Activated CD8-positive, alpha-beta T cell treated with anti-CD3 and anti-CD28 coated beads for 36 hours (primary cell): Measurements from ENCODE around the gene LRRC8C. TPM values are rescaled to one million over a fixed set of nuclear protein-coding genes. Genes with fewer than 3 reads are reported as not detected.
A peak's percentile ranks its signal among the peaks of the same experiment; 100 is the strongest.

ENCODE experiments used
- ATAC-seq: fragments of 200-7000 bp; cut with Tn5 transposase; one replicate; pipeline ENCODE4 v1.10.0; 2021; ENCODE audit warnings: mild to moderate bottlenecking, moderate library complexity
- CTCF ChIA-PET: fragments of 350-600 bp; sonication (Branson Sonifier 250); formaldehyde crosslinking; loops from one replicate; lab custom pipeline; 2021; ENCODE audit warnings: antibody characterized with exemption; lab: Charles Lee
- POLR2A ChIA-PET: fragments of 350-600 bp; sonication (Branson Sonifier 250); formaldehyde crosslinking; loops from one replicate; lab custom pipeline; 2021; ENCODE audit warnings: antibody characterized with exemption; lab: Charles Lee
- DNase-seq: peaks from one replicate; pipeline ENCODE4 v3.0.0-alpha.2; 2020
- H3K27ac Mint-ChIP-seq: one replicate; pipeline ENCODE4 v1.8.0; 2021; ENCODE audit warnings: mild to moderate bottlenecking, mixed read lengths
- H3K27me3 Mint-ChIP-seq: one replicate; pipeline ENCODE4 v1.8.0; 2021; ENCODE audit warnings: mixed read lengths
- H3K36me3 Mint-ChIP-seq: one replicate; pipeline ENCODE4 v1.8.0; 2021; ENCODE audit warnings: low read depth, mixed read lengths
- H3K4me1 Mint-ChIP-seq: one replicate; pipeline ENCODE4 v1.8.0; 2021; ENCODE audit warnings: low read depth, mixed read lengths
- H3K4me3 Mint-ChIP-seq: one replicate; pipeline ENCODE4 v1.8.0; 2021; ENCODE audit warnings: mild to moderate bottlenecking, moderate library complexity, mixed read lengths
- H3K9me3 Mint-ChIP-seq: one replicate; pipeline ENCODE4 v1.8.0; 2021; ENCODE audit warnings: mixed read lengths
- intact Hi-C: fragments of 100-400 bp; cut with micrococcal nuclease; formaldehyde crosslinking; loops from one replicate; pipeline ENCODE4 v1.10.0; 2022
- total RNA-seq, 2 experiments: library from RNA; stranded (reverse); gene quantifications; one replicate each; pipeline ENCODE4 v1.2.3, GENCODE V29; 2021
- TF ChIP-seq, protein P1 (sequence below): fragments of 200-600 bp; IDR thresholded peaks from one replicate; pipeline ENCODE4 v1.8.0; 2022; ENCODE audit warnings: antibody characterized with exemption, mild to moderate bottlenecking

LRRC8C gene
- total RNA-seq, 2 experiments from 2014 or later = 34.4 to 37.4 TPM

DNA sequence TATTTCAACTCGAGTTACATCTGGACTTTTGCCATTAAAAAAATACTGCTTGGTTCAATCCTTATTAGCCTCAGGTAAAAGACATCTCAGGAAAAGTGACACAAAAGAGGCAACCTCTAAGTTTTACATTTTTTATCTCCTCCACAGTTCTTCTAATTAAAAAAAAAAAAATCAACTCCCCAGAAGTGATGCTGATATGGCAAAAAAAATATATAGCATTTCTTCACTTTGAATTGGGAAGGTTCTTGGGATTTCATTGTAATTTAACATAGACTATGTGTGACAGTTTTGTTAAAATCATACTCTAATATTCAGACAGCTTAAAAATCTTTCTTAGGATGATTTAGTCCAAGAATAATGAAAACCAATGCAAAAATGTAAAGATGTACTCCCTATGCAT lies 87.9 kb downstream of the LRRC8C start:
- H3K27ac Mint-ChIP-seq = peak overlapping the region; percentile 98
- H3K27me3 Mint-ChIP-seq = no peaks in the 10 kb centered on the region
- ATAC-seq = no peak
- peaks cover 56% of the 10 kb centered on the region for H3K36me3 Mint-ChIP-seq
- peaks cover 7% of the 10 kb centered on the region for H3K9me3 Mint-ChIP-seq
- POLR2A ChIA-PET = interaction anchor here (1.0 to 3.8 kb wide), 9 partner anchors 28 to 117 kb away, joined by 3 to 51 read pairs (median 7); partner anchors contain the start of gene LRRC8C
- no peak overlapping the region for H3K4me3 Mint-ChIP-seq
- CTCF ChIA-PET = interaction anchor here (1.2 to 9.0 kb wide), 14 partner anchors 11 to 237 kb away, joined by 3 to 72 read pairs (median 8); no protein-coding TSS in a partner anchor
- TF ChIP-seq, protein P1, sequence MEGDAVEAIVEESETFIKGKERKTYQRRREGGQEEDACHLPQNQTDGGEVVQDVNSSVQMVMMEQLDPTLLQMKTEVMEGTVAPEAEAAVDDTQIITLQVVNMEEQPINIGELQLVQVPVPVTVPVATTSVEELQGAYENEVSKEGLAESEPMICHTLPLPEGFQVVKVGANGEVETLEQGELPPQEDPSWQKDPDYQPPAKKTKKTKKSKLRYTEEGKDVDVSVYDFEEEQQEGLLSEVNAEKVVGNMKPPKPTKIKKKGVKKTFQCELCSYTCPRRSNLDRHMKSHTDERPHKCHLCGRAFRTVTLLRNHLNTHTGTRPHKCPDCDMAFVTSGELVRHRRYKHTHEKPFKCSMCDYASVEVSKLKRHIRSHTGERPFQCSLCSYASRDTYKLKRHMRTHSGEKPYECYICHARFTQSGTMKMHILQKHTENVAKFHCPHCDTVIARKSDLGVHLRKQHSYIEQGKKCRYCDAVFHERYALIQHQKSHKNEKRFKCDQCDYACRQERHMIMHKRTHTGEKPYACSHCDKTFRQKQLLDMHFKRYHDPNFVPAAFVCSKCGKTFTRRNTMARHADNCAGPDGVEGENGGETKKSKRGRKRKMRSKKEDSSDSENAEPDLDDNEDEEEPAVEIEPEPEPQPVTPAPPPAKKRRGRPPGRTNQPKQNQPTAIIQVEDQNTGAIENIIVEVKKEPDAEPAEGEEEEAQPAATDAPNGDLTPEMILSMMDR = no peak
- H3K4me1 Mint-ChIP-seq = peaks cover 92% of the 10 kb centered on the region
- no peak for DNase-seq
- intact Hi-C loops = loop anchor here (1.0 to 5.0 kb wide), 3 partner anchors 42 to 114 kb away; no protein-coding TSS in a partner anchor

DNA sequence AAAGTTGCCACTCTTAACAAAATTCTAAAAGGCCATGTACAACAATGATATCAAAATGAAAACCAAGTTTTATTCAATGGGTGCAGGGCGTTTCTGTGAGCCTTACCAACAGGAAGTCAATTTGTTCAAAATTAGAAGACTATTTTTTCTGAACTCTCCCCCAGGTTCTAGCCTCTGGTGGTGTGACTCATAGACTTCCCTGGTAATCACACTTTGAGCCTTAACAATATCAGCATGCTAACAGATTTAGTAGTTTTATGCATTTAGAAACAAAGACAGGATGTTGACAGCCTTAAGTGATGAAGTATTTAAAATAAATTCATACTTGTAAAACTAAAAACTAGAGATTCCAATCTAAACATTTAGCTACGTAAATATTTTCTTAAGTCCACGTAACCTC lies 88.4 kb downstream of the LRRC8C start:
- Mint-ChIP-seq H3K27ac (peak overlapping the region; percentile 98), H3K4me1 (peaks cover 93% of the 10 kb centered on the region), H3K9me3 (peaks cover 10% of the 10 kb centered on the region), H3K27me3 (no peaks in the 10 kb centered on the region), H3K4me3 (peak overlapping the region; percentile 11), H3K36me3 (peaks cover 57% of the 10 kb centered on the region)
- ATAC-seq = peak; percentile 49
- ChIA-PET POLR2A (interaction anchor here (1.0 to 3.8 kb wide), 5 partner anchors 42 to 117 kb away, joined by 3 to 51 read pairs (median 7); partner anchors contain the start of gene LRRC8C), CTCF (interaction anchor here (0.9 to 9.0 kb wide), 9 partner anchors 10 to 238 kb away, joined by 3 to 72 read pairs (median 7); no protein-coding TSS in a partner anchor)
- intact Hi-C loops = loop anchor here (1.0 to 5.0 kb wide), 3 partner anchors 41 to 114 kb away; no protein-coding TSS in a partner anchor
- peak; percentile 54 for DNase-seq
- TF ChIP-seq, protein P1 = no peak

DNA sequence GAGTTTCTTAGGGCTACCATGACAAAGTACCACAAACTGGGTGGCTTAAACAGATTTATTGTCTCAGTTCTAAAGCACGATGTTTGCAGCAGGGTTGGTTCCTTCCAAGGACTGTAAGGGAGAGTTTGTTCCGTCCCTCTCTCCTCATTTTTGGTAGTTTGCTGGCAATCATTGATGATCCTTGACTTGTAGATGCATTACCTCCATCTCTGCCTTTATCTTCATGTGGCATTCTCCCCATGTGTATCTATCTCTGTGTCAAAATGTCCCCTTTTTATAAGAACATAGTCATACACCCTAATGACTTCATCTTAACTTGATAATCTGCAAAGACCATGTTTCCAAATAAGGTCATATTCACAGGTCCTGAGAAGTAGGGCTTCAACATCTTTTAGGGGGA lies 90.2 kb downstream of the LRRC8C start:
- peaks cover 15% of the 10 kb centered on the region for H3K9me3 Mint-ChIP-seq
- POLR2A ChIA-PET = interaction anchor here (1.1 to 2.0 kb wide), 3 partner anchors 17 to 40 kb away, joined by 3 to 13 read pairs (median 5); no protein-coding TSS in a partner anchor

DNA sequence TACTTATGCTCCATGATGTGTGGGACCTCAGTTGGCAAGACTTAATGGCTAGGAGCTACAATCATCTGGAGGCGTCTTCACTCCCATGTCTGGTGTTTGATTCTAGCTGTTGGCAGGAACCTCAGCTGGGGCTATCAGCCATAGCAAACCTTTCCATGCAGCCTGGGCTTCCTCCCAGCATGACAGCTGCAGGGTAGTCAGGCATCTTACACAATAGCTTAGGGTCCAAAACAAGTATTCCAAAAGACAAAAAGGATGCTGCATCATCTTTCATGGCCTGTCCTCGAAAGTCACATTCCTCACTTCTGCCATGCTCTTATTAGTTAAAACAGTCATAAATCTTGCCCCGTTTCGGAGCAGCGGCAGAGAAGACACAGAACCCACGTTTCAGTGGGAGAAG lies 90.9 kb downstream of the LRRC8C start:
- DNase-seq (no peak), ATAC-seq (no peak)
- Mint-ChIP-seq H3K9me3 (peaks cover 17% of the 10 kb centered on the region), H3K36me3 (peaks cover 60% of the 10 kb centered on the region), H3K27ac (peak overlapping the region; percentile 98), H3K27me3 (no peaks in the 10 kb centered on the region), H3K4me1 (peaks cover 92% of the 10 kb centered on the region), H3K4me3 (peak overlapping the region; percentile 33)
- TF ChIP-seq, protein P1 = no peak
- CTCF ChIA-PET = interaction anchor here (1.1 to 4.0 kb wide), 3 partner anchors 18 to 92 kb away, joined by 3 to 13 read pairs (median 12); partner anchors contain the start of gene LRRC8C
- intact Hi-C loops = loop anchor here (5.0 kb wide), 1 partner anchor 117 kb away; no protein-coding TSS in a partner anchor
- POLR2A ChIA-PET = interaction anchor here (1.0 to 2.0 kb wide), 7 partner anchors 9 to 176 kb away, joined by 3 to 13 read pairs (median 5); no protein-coding TSS in a partner anchor

More for the DNA sequence above, 90.2 kb downstream of the LRRC8C start:
- CTCF ChIA-PET = interaction anchor here (1.1 to 4.0 kb wide), 3 partner anchors 19 to 91 kb away, joined by 3 to 13 read pairs (median 12); partner anchors contain the start of gene LRRC8C
- peaks cover 91% of the 10 kb centered on the region for H3K4me1 Mint-ChIP-seq
- H3K4me3 Mint-ChIP-seq = no peak overlapping the region
- ATAC-seq (no peak), DNase-seq (no peak)
- TF ChIP-seq, protein P1 = no peak
- H3K27me3 Mint-ChIP-seq = no peaks in the 10 kb centered on the region
- intact Hi-C loops = loop anchor here (5.0 kb wide), 1 partner anchor 116 kb away; no protein-coding TSS in a partner anchor
- H3K27ac Mint-ChIP-seq = peak overlapping the region; percentile 98
- H3K36me3 Mint-ChIP-seq = peaks cover 58% of the 10 kb centered on the region
